ENCODE results near the gene VHLL.

Gene VHLL

GRCh38 chr1:156285437-156285836 lies 13.7 kb downstream of the VHLL start:
- TF ChIP-seq REST (IDR thresholded peaks at IDR 0.05; ENCODE audit: insufficient read depth in 1 of 2, low read depth in 2 of 2, low read length in 2 of 2) (no peak), TAF1 (IDR thresholded peaks at IDR 0.05; ENCODE audit: borderline replicate concordance, insufficient read depth, low read length) (no peak), SIN3A (IDR thresholded peaks at IDR 0.05; ENCODE audit: borderline replicate concordance, insufficient read depth, low read length) (no peak), POLR2AphosphoS5 (IDR thresholded peaks at IDR 0.05; ENCODE audit: low read depth, low read length) (no peak), FOXP2 (optimal IDR thresholded peaks at IDR 0.05; ENCODE audit: borderline replicate concordance, extremely low read depth, extremely low read length, insufficient read depth) (no peak)

- TF ChIP-seq POLR2AphosphoS5 (IDR thresholded peaks at IDR 0.05; ENCODE audit: low read depth, low read length) (no peak), REST (IDR thresholded peaks at IDR 0.05; ENCODE audit: insufficient read depth in 1 of 2, low read depth in 2 of 2, low read length in 2 of 2) (no peak), FOXP2 (optimal IDR thresholded peaks at IDR 0.05; ENCODE audit: borderline replicate concordance, extremely low read depth, extremely low read length, insufficient read depth) (no peak), TAF1 (IDR thresholded peaks at IDR 0.05; ENCODE audit: borderline replicate concordance, insufficient read depth, low read length) (no peak), SIN3A (IDR thresholded peaks at IDR 0.05; ENCODE audit: borderline replicate concordance, insufficient read depth, low read length) (no peak)
These were observed 14.3 kb downstream of the VHLL start for GRCh38 chr1:156284757-156285156.

- TF ChIP-seq TAF1 (IDR thresholded peaks at IDR 0.05; ENCODE audit: borderline replicate concordance, insufficient read depth, low read length) (no peak), SIN3A (IDR thresholded peaks at IDR 0.05; ENCODE audit: borderline replicate concordance, insufficient read depth, low read length) (no peak), POLR2AphosphoS5 (IDR thresholded peaks at IDR 0.05; ENCODE audit: low read depth, low read length) (no peak), FOXP2 (optimal IDR thresholded peaks at IDR 0.05; ENCODE audit: borderline replicate concordance, extremely low read depth, extremely low read length, insufficient read depth) (no peak), REST (IDR thresholded peaks at IDR 0.05; ENCODE audit: insufficient read depth in 1 of 2, low read depth in 2 of 2, low read length in 2 of 2) (no peak)
These were observed 15.0 kb downstream of the VHLL start, which contains the start of gene TMEM79 for GRCh38 chr1:156284112-156284511. Gene TMEM79 (plus strand): TSS chr1:156284325. CDS start chr1:156285227, 902 bp downstream.

GRCh38 chr1:156283521-156283920 lies 15.6 kb downstream of the VHLL start:
- TF ChIP-seq REST (IDR thresholded peaks at IDR 0.05; ENCODE audit: insufficient read depth in 1 of 2, low read depth in 2 of 2, low read length in 2 of 2) (no peak), POLR2AphosphoS5 (IDR thresholded peaks at IDR 0.05; ENCODE audit: low read depth, low read length) (no peak), TAF1 (IDR thresholded peaks at IDR 0.05; ENCODE audit: borderline replicate concordance, insufficient read depth, low read length) (no peak), SIN3A (IDR thresholded peaks at IDR 0.05; ENCODE audit: borderline replicate concordance, insufficient read depth, low read length) (no peak), FOXP2 (optimal IDR thresholded peaks at IDR 0.05; ENCODE audit: borderline replicate concordance, extremely low read depth, extremely low read length, insufficient read depth) (no peak)
